Adipocyte (in vitro differentiated cells): ENCODE results near the gene PCSK5.
"Not testable (repeated sequence)": the region's sequence is repeated elsewhere in the genome, so short reads cannot be mapped to it uniquely, and the experiment has no call there.

Experiments used
- DNase-seq: peaks from one replicate; pipeline ENCODE4 v3.0.0-alpha.2; 2015; ENCODE audit warnings: low read depth
- H3K27me3 ChIP-seq: replicated peaks from 2 replicates; pipeline ENCODE4 v1.7.0; 2013; ENCODE audit warnings: mild to moderate bottlenecking, low read length, moderate library complexity; ENCODE audit not compliant: control insufficient read depth, insufficient read depth
- H3K36me3 ChIP-seq: 2 replicates; pipeline ENCODE4 v1.7.0; 2013; ENCODE audit warnings: low read length, mild to moderate bottlenecking, moderate library complexity; ENCODE audit not compliant: control insufficient read depth, insufficient read depth, severe bottlenecking
- H3K4me1 ChIP-seq: 2 replicates; pipeline ENCODE4 v1.7.0; 2013; ENCODE audit warnings: mild to moderate bottlenecking, low read length, moderate library complexity; ENCODE audit not compliant: control insufficient read depth, insufficient read depth
- H3K4me3 ChIP-seq: 2 replicates; pipeline ENCODE4 v1.7.0; 2013; ENCODE audit warnings: mild to moderate bottlenecking, low read length, moderate library complexity
- H3K9ac ChIP-seq: 2 replicates; pipeline ENCODE4 v1.7.0; 2013; ENCODE audit warnings: mild to moderate bottlenecking, low read length, moderate library complexity
- H3K9me3 ChIP-seq: 2 replicates; pipeline ENCODE4 v1.7.0; 2013; ENCODE audit warnings: mild to moderate bottlenecking, low read length, moderate library complexity; ENCODE audit not compliant: control insufficient read depth

Gene PCSK5

DNA sequence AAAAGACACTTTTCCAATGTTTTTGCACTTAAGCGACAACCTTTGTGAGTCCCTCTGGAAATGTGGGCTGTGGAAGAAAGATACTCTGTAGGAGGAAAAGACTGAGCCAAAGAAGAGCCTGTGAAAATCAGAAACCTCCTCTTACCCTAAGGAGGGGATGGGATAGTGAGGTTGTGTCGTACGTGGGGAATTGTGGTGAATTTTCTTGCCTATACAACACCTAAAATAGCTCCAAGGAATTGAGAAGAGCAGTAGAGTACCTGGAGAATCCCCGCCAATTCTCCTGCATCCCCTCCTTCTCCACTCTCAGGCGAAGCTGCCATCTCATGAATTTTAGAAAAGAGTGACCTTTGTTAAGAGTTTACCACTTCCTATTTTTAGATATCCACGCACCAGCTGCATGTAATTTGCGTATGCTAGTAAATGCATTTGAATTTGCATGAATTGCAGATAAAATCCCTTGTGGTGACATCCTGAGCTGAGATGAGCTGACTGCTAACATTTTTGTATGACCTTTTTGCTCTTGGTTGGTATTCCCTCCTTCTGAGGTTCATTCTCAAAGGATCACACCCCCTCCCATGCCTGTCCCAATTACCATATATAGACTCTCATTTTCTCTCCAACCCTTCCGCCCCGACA lies 147.2 kb downstream of the PCSK5 start:
- Histone ChIP-seq H3K27me3 (no peaks in the 10 kb centered on the region), H3K9ac (no peak overlapping the region), H3K36me3 (peaks cover 45% of the 10 kb centered on the region), H3K4me3 (no peak overlapping the region), H3K9me3 (no peaks in the 10 kb centered on the region), H3K4me1 (no peaks in the 10 kb centered on the region)
- no peak for DNase-seq

DNA sequence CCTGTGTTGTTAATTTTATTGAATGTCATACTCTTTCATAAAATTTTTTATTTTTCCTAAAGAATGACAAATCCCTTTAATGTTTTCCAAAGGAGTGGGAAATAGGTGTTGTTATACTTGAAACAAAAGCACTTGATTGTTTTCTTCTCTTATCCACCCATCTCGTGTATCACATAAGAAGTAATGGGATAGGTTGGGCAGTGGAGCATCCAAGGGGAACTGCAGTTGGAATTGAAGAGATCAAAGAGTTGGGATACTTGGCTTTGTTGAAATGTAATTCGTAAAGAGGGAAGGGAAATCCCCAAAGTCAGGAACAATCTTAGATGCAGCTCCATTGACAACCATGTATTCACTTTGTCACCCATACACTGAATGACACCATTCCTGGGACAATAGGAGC lies 148.0 kb downstream of the PCSK5 start:
- no peak for DNase-seq
- Histone ChIP-seq H3K4me1 (no peaks in the 10 kb centered on the region), H3K9me3 (no peaks in the 10 kb centered on the region), H3K36me3 (peaks cover 39% of the 10 kb centered on the region), H3K4me3 (no peak overlapping the region), H3K27me3 (no peaks in the 10 kb centered on the region), H3K9ac (no peak overlapping the region)

DNA sequence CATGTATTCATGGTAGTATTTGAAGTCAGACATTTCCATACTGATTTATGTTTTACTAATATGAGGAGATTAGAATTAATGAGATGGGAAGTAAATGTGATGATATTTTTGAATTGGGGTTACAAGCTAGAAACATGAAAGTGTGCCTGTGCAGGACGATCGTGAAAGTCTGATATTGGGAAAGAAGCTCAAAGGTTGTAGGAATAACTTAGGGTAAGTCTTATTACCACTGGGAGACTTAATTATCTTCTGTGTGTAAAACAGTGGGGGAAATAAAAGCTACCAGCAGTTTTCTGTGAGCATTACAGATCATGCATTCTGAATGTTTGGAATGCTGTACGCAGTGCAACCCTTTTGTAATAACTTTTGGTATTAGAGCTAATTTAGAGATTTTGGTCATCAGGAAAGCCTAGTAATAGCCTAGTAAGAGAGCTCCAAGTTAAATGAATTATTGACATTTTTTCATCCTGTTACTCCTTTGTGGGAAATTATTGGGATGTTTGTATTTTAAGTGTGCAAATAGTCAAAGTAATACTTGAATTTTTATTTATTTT lies 153.9 kb downstream of the PCSK5 start:
- peak; percentile 14 for DNase-seq
- Histone ChIP-seq H3K4me1 (peaks cover 16% of the 10 kb centered on the region), H3K36me3 (no peaks in the 10 kb centered on the region), H3K9me3 (no peaks in the 10 kb centered on the region), H3K27me3 (no peaks in the 10 kb centered on the region), H3K9ac (no peak overlapping the region), H3K4me3 (no peak overlapping the region)

GRCh38 chr9:76045221-76045620 lies 154.7 kb downstream of the PCSK5 start:
- H3K36me3 ChIP-seq, result no peaks in the 10 kb centered on the region
- H3K9me3 ChIP-seq, result no peaks in the 10 kb centered on the region
- H3K27me3 ChIP-seq, result no peaks in the 10 kb centered on the region
- peaks cover 16% of the 10 kb centered on the region for H3K4me1 ChIP-seq
- no peak overlapping the region for H3K4me3 ChIP-seq
- no peak for DNase-seq
- H3K9ac ChIP-seq, result no peak overlapping the region

DNA sequence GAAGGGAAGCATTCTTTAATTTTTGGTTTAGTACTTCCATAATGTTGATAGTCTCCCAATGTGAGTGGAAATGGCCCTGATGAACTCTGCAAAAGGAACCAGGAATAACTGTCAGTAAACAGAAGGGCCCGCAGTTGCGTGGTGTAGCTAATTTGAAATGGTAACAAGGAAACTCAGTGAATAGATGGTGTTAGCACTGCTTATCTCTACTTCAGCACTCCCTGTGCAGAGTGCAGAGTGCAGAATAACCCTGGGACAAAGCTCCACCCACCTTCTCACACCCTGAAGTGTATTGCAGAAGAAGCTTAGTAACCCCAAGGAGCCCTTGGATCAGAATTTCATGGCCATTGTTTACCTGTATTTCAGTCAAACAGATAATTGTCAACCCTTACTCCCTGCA lies 158.9 kb downstream of the PCSK5 start:
- no peak overlapping the region for H3K4me3 ChIP-seq
- peaks cover 9% of the 10 kb centered on the region for H3K4me1 ChIP-seq
- no peak overlapping the region for H3K9ac ChIP-seq
- H3K36me3 ChIP-seq, result peaks cover 8% of the 10 kb centered on the region
- H3K9me3 ChIP-seq, result no peaks in the 10 kb centered on the region
- DNase-seq, result no peak
- H3K27me3 ChIP-seq, result no peaks in the 10 kb centered on the region

DNA sequence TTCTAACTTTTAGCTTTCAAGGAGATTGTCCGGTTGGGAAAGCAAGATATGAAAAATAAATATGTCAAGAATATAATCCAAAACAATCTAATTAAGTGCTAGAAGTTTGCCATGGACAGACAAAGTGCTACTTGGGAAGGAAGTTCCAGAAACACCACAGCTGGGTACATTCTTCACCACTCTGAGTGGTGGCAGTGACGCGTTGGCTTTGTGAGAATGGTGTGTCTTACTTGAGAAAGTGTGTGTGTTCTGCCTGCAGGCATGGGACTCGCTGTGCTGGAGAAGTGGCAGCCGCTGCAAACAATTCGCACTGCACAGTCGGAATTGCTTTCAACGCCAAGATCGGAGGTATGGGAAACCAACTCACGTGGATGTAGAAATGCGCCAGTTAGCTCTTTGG lies 177.2 kb downstream of the PCSK5 start:
- Histone ChIP-seq H3K9ac (no peak overlapping the region), H3K4me1 (no peaks in the 10 kb centered on the region), H3K27me3 (no peaks in the 10 kb centered on the region), H3K9me3 (no peaks in the 10 kb centered on the region), H3K4me3 (no peak overlapping the region), H3K36me3 (peaks cover 27% of the 10 kb centered on the region)
- no peak for DNase-seq

GRCh38 chr9:76077537-76077936 lies 187.1 kb downstream of the PCSK5 start:
- H3K27me3 ChIP-seq, result no peaks in the 10 kb centered on the region
- H3K36me3 ChIP-seq, result peaks cover 36% of the 10 kb centered on the region
- H3K9me3 ChIP-seq, result peaks cover 3% of the 10 kb centered on the region
- H3K4me1 ChIP-seq, result peaks cover 4% of the 10 kb centered on the region
- H3K4me3 ChIP-seq, result no peak overlapping the region
- H3K9ac ChIP-seq, result no peak overlapping the region
- no peak for DNase-seq

DNA sequence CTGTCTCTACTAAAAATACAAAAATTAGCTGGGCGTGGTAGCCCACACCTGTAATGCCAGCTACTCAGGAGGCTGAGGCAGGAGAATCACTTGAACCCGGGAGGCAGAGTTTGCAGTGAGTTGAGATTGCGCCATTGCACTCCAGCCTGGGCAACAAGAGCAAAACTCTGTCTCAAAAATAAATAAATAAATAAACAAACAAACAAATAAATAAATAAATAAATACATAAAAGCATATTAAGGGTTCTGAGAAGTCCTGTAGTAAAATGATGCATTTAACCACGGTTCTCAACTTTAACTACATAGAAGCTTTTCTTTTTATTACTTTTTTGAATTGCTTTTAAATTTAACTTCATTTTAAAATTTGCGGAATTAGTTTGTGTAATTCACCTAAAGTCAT lies 190.8 kb downstream of the PCSK5 start:
- not testable (repeated sequence) for DNase-seq, H3K27me3 ChIP-seq, H3K9me3 ChIP-seq, H3K4me1 ChIP-seq, H3K4me3 ChIP-seq, H3K9ac ChIP-seq
- H3K36me3 ChIP-seq, result peaks cover 15% of the 10 kb centered on the region

- H3K9ac ChIP-seq, result no peak overlapping the region
- H3K36me3 ChIP-seq, result peaks cover 9% of the 10 kb centered on the region
- H3K27me3 ChIP-seq, result no peaks in the 10 kb centered on the region
- H3K4me1 ChIP-seq, result peaks cover 9% of the 10 kb centered on the region
- DNase-seq, result no peak
- H3K9me3 ChIP-seq, result peaks cover 3% of the 10 kb centered on the region
- H3K4me3 ChIP-seq, result no peak overlapping the region
Measured at GRCh38 chr9:76082057-76082456, 191.6 kb downstream of the PCSK5 start.

GRCh38 chr9:76085596-76085995 lies 195.1 kb downstream of the PCSK5 start:
- no peaks in the 10 kb centered on the region for H3K9me3 ChIP-seq
- no peak overlapping the region for H3K4me3 ChIP-seq
- no peak for DNase-seq
- H3K4me1 ChIP-seq, result peaks cover 9% of the 10 kb centered on the region
- H3K9ac ChIP-seq, result no peak overlapping the region
- no peaks in the 10 kb centered on the region for H3K27me3 ChIP-seq
- peaks cover 4% of the 10 kb centered on the region for H3K36me3 ChIP-seq

DNA sequence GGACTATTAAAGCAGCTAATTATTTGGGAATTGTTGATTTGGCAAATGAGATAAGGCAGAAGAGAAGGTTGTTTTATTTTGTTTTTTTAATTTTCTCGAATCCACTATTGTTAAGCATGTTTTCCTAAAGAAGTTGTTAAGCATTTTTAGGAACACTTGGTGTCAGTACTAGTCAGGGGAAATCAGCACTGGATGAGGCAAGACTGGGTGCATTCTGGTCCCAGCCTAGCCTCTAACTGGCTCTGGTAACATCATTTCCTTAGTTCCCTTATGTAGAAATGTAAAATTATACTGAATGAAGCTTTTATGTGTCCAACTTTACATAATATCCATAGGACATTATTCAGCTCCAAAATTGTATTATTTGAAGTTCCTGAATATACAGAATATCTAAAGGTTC lies 196.1 kb downstream of the PCSK5 start:
- Histone ChIP-seq H3K9me3 (no peaks in the 10 kb centered on the region), H3K9ac (no peak overlapping the region), H3K36me3 (peaks cover 7% of the 10 kb centered on the region), H3K4me3 (no peak overlapping the region), H3K27me3 (no peaks in the 10 kb centered on the region), H3K4me1 (peaks cover 9% of the 10 kb centered on the region)
- DNase-seq, result peak; percentile 10

DNA sequence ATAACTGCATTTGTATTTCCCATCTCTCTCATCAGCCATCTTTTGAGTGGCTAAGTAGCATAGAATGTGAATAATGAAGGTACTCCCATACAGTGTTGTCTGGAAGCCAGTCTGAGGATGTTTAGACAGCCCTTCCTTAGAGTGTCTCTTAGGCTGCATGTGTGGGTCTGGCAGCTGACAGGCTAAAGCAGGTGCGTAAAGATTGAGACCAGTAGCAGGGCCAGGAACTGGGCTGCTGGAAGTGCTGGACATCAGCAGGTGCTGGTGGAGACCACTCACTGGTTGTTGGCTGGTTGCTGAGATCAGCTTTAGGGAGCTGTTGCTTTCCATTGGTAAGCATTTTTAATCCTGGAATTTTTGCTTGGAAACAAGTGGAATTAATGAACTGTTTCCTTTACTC lies 197.5 kb downstream of the PCSK5 start:
- Histone ChIP-seq H3K9me3 (no peaks in the 10 kb centered on the region), H3K4me3 (no peak overlapping the region)

More for the DNA sequence above, 197.5 kb downstream of the PCSK5 start:
- H3K9ac ChIP-seq, result no peak overlapping the region
- no peaks in the 10 kb centered on the region for H3K27me3 ChIP-seq
- no peak for DNase-seq
- peaks cover 4% of the 10 kb centered on the region for H3K4me1 ChIP-seq
- peaks cover 17% of the 10 kb centered on the region for H3K36me3 ChIP-seq
